ENCODE measurements around the gene ASIC1.

Gene ASIC1

GRCh38 chr12:50104417-50105366 is 47.3 kb downstream of the ASIC1 start:
- in situ Hi-C loops (cut with HindIII; ENCODE audit: low sequenced_read_pairs): no loop called here

GRCh38 chr12:50105913-50106450 is 48.6 kb downstream of the ASIC1 start:
- in situ Hi-C loops (cut with HindIII; ENCODE audit: low sequenced_read_pairs): no loop called here

GRCh38 chr12:50106907-50107306 is 49.5 kb downstream of the ASIC1 start:
- in situ Hi-C loops (cut with HindIII; ENCODE audit: low sequenced_read_pairs): no loop called here

DNA sequence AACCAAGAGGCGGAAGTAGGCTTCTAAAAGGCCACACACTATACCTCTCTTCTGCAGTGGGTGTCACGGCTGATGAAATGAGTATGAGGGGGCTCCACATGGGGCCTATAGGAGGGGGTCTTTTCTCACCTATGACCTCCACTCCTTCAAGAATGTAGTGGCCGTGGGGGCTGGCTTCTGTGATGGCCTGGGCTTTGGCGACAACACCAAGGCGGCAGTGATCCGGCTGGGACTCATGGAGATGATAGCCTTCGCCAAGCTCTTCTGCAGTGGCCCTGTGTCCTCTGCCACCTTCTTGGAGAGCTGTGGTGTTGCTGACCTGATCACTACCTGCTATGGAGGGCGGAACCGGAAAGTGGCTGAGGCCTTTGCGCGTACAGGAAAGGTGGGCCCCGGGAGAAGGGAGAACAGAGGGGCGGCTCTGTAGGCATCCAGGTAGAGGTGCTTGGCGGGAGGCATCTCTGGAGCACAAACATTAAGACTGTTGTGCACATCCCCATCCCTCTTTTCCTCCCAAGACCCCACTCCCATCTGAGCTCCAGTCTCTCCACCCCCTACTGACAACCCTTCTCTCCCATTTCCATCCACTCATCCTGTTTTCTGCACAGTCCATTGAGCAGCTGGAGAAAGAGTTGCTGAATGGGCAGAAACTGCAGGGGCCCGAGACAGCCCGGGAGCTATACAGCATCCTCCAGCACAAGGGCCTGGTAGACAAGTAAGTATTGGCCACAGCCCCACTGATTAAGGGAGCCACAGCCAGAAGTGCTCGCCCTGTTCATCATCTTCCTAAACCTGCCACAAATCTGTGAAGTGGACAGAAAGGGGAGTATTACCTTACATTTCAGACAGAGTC is 50.2 kb downstream of the ASIC1 start:
- in situ Hi-C loops (cut with HindIII; ENCODE audit: low sequenced_read_pairs): no loop called here

DNA sequence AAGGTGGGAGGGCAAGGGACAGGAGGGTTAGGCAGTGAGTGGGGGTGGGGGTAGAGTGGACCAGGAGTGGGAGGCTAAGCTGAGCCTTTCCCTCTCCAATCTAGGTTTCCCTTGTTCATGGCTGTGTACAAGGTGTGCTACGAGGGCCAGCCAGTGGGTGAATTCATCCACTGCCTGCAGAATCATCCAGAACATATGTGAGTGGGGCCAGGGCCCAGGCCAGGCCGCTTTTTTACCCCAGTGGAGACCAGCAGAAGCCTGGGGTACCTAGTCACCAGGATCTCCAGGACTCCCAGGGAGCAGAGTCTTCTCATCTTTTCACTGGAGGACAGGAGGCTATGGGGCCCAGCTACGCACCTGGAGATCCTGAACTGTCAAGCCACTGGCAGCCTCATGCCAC is 51.9 kb downstream of the ASIC1 start:
- in situ Hi-C loops (cut with HindIII; ENCODE audit: low sequenced_read_pairs): no loop called here

GRCh38 chr12:50110127-50110761 is 52.8 kb downstream of the ASIC1 start:
- in situ Hi-C loops (cut with HindIII; ENCODE audit: low sequenced_read_pairs): no loop called here

GRCh38 chr12:50110762-50111351 is 53.5 kb downstream of the ASIC1 start:
- in situ Hi-C loops (cut with HindIII; ENCODE audit: low sequenced_read_pairs): no loop called here

DNA sequence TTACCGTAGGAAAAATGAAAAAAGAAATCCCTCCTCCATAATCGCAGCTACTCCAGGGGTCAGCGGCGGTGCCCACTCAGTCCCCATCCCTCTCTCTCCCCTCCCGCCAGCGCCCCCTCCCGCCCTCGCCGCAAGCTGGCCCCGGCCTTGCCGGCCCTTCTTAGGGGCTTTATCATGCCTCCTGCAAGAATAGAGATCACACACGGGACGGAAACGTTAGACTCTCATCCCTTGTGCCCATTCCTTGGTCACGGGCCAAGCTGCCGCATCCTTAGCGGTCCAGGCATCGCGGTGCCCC is 53.9 kb downstream of the ASIC1 start:
- in situ Hi-C loops (cut with HindIII; ENCODE audit: low sequenced_read_pairs): no loop called here

- in situ Hi-C loops (cut with HindIII; ENCODE audit: low sequenced_read_pairs): no loop called here
Observed at GRCh38 chr12:50111693-50112455, 54.5 kb downstream of the ASIC1 start, which contains the start of gene COX14. Gene COX14, plus strand, starts transcription at chr12:50112236. Its CDS starts 7,808 bp downstream, at chr12:50120044.

GRCh38 chr12:50112456-50113218 is 55.2 kb downstream of the ASIC1 start:
- in situ Hi-C loops (cut with HindIII; ENCODE audit: low sequenced_read_pairs): no loop called here

GRCh38 chr12:50117057-50117622 is 59.7 kb downstream of the ASIC1 start:
- in situ Hi-C loops (cut with HindIII; ENCODE audit: low sequenced_read_pairs): no loop called here

GRCh38 chr12:50119387-50119786 is 62.0 kb downstream of the ASIC1 start:
- in situ Hi-C loops (cut with HindIII; ENCODE audit: low sequenced_read_pairs): no loop called here

GRCh38 chr12:50120521-50120920 is 63.1 kb downstream of the ASIC1 start:
- in situ Hi-C loops (cut with HindIII; ENCODE audit: low sequenced_read_pairs): no loop called here

GRCh38 chr12:50120953-50121352 is 63.6 kb downstream of the ASIC1 start:
- in situ Hi-C loops (cut with HindIII; ENCODE audit: low sequenced_read_pairs): no loop called here

- in situ Hi-C loops (cut with HindIII; ENCODE audit: low sequenced_read_pairs): no loop called here
Observed at GRCh38 chr12:50121641-50122040, 64.2 kb downstream of the ASIC1 start.

DNA sequence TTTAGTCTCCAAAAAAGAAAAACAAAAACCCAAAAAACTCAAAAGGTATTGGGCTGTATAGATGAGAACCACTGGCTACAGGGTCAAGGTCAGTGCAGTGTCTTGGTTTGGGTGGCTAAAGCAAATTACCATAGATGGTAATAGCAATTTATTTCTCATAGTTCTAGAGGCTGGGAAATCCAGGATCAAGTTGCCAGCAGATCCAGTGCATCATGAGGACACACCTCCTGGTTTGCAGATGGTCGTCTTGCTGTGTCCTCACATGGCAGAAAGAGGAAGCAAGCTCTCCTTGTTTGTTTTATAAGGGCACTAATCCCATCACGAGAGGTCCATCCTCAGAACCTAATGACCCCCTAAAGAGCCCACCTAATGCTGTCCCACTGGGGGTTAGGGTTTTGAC is 65.8 kb downstream of the ASIC1 start:
- in situ Hi-C loops (cut with HindIII; ENCODE audit: low sequenced_read_pairs): no loop called here

DNA sequence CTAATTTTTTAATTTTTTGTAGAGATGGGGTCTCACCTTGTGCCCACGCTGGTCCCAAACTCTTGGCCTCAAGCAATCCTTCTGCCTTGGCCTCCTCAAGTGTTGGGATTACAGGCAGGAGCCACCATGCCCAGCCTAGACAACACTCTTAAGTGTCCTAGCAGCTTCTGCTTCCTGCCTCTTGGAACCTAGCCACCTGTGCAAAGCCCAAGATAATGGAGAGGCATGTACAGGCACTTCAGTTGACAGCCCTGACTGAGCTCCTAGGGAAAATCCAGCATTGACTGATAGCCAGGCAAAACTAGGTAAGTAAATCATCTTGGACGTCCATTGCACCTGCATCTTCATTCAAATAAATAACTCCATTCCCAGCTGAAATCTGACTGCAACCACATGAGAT is 70.2 kb downstream of the ASIC1 start:
- in situ Hi-C loops (cut with HindIII; ENCODE audit: low sequenced_read_pairs): no loop called here

DNA sequence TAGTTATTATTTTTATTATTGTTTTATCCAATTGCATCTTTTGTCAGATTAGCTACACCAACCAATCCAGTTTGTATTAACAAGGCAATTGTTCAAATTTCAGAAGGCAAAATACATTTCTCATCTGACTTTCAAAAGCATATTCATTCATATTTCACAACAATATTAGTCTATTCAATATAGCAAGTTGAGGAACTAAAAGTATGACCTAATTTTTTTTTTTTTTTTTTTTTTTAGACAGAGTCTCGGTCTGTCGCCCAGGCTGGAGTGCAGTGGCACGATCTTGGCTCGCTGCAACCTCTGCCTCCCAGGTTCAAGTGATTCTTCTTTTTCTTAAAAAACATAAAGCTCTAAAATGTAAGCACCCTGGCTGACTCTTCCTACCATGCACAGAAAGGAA is 71.9 kb downstream of the ASIC1 start:
- in situ Hi-C loops (cut with HindIII; ENCODE audit: low sequenced_read_pairs): no loop called here
